Panc1 (cell line): ENCODE measurements around the gene SGMS1. TPM values are rescaled to one million over a fixed set of nuclear protein-coding genes. Genes with fewer than 3 reads are reported as not detected.

ENCODE experiments used
- ATAC-seq: fragments of 200-7000 bp; cut with Tn5 transposase; 2 replicates; pipeline ENCODE4 v1.9.1; 2020; ENCODE audit warnings: mild to moderate bottlenecking, moderate library complexity
- BruUV-seq: library from RNA; stranded (reverse); fragments of 400-500 nt; replicated peaks from 2 replicates; lab custom pipeline; 2021; lab: Mats Ljungman, UMichigan
- CTCF ChIA-PET: fragments of 300-600 bp; sonication (Branson Sonifier 250); formaldehyde crosslinking; loops from one replicate; lab custom pipeline; 2022; ENCODE audit warnings: antibody characterized with exemption; lab: Charles Lee
- POLR2A ChIA-PET: fragments of 300-600 bp; sonication (Branson Sonifier 250); formaldehyde crosslinking; loops from one replicate; lab custom pipeline; 2022; ENCODE audit warnings: antibody characterized with exemption; lab: Charles Lee
- DNase-seq: peaks from one replicate; pipeline ENCODE4 v3.0.0-alpha.2; 2010; ENCODE audit warnings: low read depth, low spot score
- H3K27ac ChIP-seq: 2 replicates; pipeline ENCODE4 v1.5.1; 2011; ENCODE audit warnings: mild to moderate bottlenecking, low read length, inconsistent platforms
- H3K27me3 ChIP-seq: fragments of 200-500 bp; sonication (Bioruptor generic); 2 replicates; pipeline ENCODE4 v1.6.0; 2014; ENCODE audit warnings: low read length, inconsistent platforms; ENCODE audit not compliant: control insufficient read depth, insufficient read depth
- H3K36me3 ChIP-seq: fragments of 200-500 bp; sonication (Bioruptor generic); 2 replicates; pipeline ENCODE4 v1.5.1; 2014; ENCODE audit warnings: inconsistent platforms, mild to moderate bottlenecking, low read length, moderate library complexity; ENCODE audit not compliant: control insufficient read depth, insufficient read depth
- H3K4me1 ChIP-seq: 2 replicates; pipeline ENCODE4 v1.5.1; 2011; ENCODE audit warnings: inconsistent platforms, mild to moderate bottlenecking, low read length, moderate library complexity; ENCODE audit not compliant: control insufficient read depth, insufficient read depth
- H3K4me3 ChIP-seq, 2 experiments: 2 replicates each; pipeline ENCODE4 v1.5.1; 2011 to 2012; ENCODE audit warnings: low read depth in 2 of 2, low read length in 2 of 2, mild to moderate bottlenecking in 2 of 2, inconsistent platforms in 1 of 2, moderate library complexity in 1 of 2
- H3K9me3 ChIP-seq: fragments of 200-500 bp; sonication (Bioruptor generic); 2 replicates; pipeline ENCODE4 v1.5.1; 2014; ENCODE audit warnings: low read depth, mild to moderate bottlenecking, inconsistent platforms, low read length, moderate library complexity; ENCODE audit not compliant: control insufficient read depth, insufficient read depth
- CTCF ChIP-seq: fragments of 450-650 bp; IDR thresholded peaks from 2 replicates; pipeline ENCODE4 v1.5.1; 2017; ENCODE audit warnings: mild to moderate bottlenecking
- POLR2AphosphoS5 ChIP-seq: IDR thresholded peaks from 2 replicates; pipeline ENCODE4 v1.6.1; 2012; ENCODE audit warnings: mild to moderate bottlenecking, low read depth, low read length, moderate library complexity
- REST ChIP-seq, 2 experiments: IDR thresholded peaks; 2 replicates each; pipeline ENCODE4 v1.6.1; 2011 to 2012; ENCODE audit warnings: low read depth in 2 of 2, control low read depth in 1 of 2, low read length in 1 of 2, mild to moderate bottlenecking in 1 of 2, moderate library complexity in 1 of 2; ENCODE audit not compliant: insufficient read depth in 1 of 2
- SIN3A ChIP-seq: IDR thresholded peaks from 2 replicates; pipeline ENCODE4 v1.6.1; 2012; ENCODE audit warnings: low read depth, mild to moderate bottlenecking, low read length, moderate library complexity, borderline replicate concordance; ENCODE audit not compliant: insufficient read depth
- TCF7L2 ChIP-seq: IDR thresholded peaks from 2 replicates; pipeline ENCODE4 v1.6.1; 2011; ENCODE audit warnings: mild to moderate bottlenecking, low read depth, low read length, inconsistent platforms
- in situ Hi-C: cut with HindIII; loops from 2 replicates; pipeline ENCODE4 v1.10.0; 2016; ENCODE audit warnings: low sequenced_read_pairs, low pct_unique_long_range_greater_than_20kb
- intact Hi-C: fragments of 100-400 bp; cut with micrococcal nuclease; formaldehyde crosslinking; loops from one replicate; pipeline ENCODE4 v1.10.0; 2022; ENCODE audit not compliant: unreplicated experiment
- total RNA-seq: library from RNA; stranded (reverse); gene quantifications from one replicate; pipeline ENCODE4 v1.2.1, GENCODE V29; 2021; ENCODE audit not compliant: unreplicated experiment

Gene SGMS1
- total RNA-seq, 1 experiment from 2014 or later: 22.0 TPM

- Histone ChIP-seq H3K36me3 (no peaks in the 10 kb centered on the region), H3K4me1 (no peaks in the 10 kb centered on the region), H3K27ac (no peak overlapping the region), H3K9me3 (no peaks in the 10 kb centered on the region), H3K4me3 (no peak overlapping the region), H3K27me3 (no peaks in the 10 kb centered on the region)
- no peak for TF ChIP-seq SIN3A
- TF ChIP-seq CTCF: no peak
- TF ChIP-seq POLR2AphosphoS5: no peak
- TF ChIP-seq REST (IDR thresholded peaks at IDR 0.05; ENCODE audit: insufficient read depth in 1 of 2, low read depth in 2 of 2, low read length in 1 of 2): no peak
- no peak for TF ChIP-seq TCF7L2
- POLR2A ChIA-PET: interaction anchor here (0.6 kb wide), 1 partner anchor 25 kb away, joined by 3 read pairs; no protein-coding TSS in a partner anchor
- no peak for DNase-seq
- in situ Hi-C loops: no loop called here
- no peak for ATAC-seq
- CTCF ChIA-PET: no interaction called here
- intact Hi-C loops: no loop called here
- no TSS peak for BruUV-seq
These were observed 238.9 kb downstream of the SGMS1 start for GRCh38 chr10:50384898-50385297.

- no TSS peak for BruUV-seq
- POLR2A ChIA-PET: no interaction called here
- no peak for TF ChIP-seq TCF7L2
- in situ Hi-C loops: no loop called here
- no peaks in the 10 kb centered on the region for H3K36me3 ChIP-seq
- no peaks in the 10 kb centered on the region for H3K27me3 ChIP-seq
- ATAC-seq (no peak), DNase-seq (no peak)
- CTCF ChIA-PET: no interaction called here
- intact Hi-C loops: no loop called here
- H3K27ac ChIP-seq: no peak overlapping the region
- no peaks in the 10 kb centered on the region for H3K4me1 ChIP-seq
- no peaks in the 10 kb centered on the region for H3K9me3 ChIP-seq
- H3K4me3 ChIP-seq: no peak overlapping the region
These were observed 239.5 kb downstream of the SGMS1 start for GRCh38 chr10:50384238-50384637.

GRCh38 chr10:50382576-50383023, 241.2 kb downstream of the SGMS1 start:
- DNase-seq: no peak
- Histone ChIP-seq H3K27ac (no peak overlapping the region), H3K4me1 (no peaks in the 10 kb centered on the region), H3K9me3 (no peaks in the 10 kb centered on the region), H3K27me3 (no peaks in the 10 kb centered on the region), H3K4me3 (no peak overlapping the region), H3K36me3 (no peaks in the 10 kb centered on the region)
- in situ Hi-C loops (no loop called here), intact Hi-C loops (no loop called here)
- BruUV-seq: no TSS peak
- ChIA-PET POLR2A (no interaction called here), CTCF (no interaction called here)
- TF ChIP-seq TCF7L2 (no peak), SIN3A (no peak), REST (IDR thresholded peaks at IDR 0.05; ENCODE audit: insufficient read depth in 1 of 2, low read depth in 2 of 2, low read length in 1 of 2) (no peak), POLR2AphosphoS5 (no peak), CTCF (no peak)
- no peak for ATAC-seq
